8988T (cell line): ENCODE results near the gene FAM117B.

ENCODE experiments used
- DNase-seq: peaks from one replicate; pipeline ENCODE4 v3.0.0; 2011

The FAM117B gene

GRCh38 chr2:202634556-202635427, at the start of gene FAM117B:
Gene FAM117B (plus strand): TSS chr2:202634969. CDS start chr2:202635188, 219 bp downstream.
- DNase-seq: peak; percentile 86

DNA sequence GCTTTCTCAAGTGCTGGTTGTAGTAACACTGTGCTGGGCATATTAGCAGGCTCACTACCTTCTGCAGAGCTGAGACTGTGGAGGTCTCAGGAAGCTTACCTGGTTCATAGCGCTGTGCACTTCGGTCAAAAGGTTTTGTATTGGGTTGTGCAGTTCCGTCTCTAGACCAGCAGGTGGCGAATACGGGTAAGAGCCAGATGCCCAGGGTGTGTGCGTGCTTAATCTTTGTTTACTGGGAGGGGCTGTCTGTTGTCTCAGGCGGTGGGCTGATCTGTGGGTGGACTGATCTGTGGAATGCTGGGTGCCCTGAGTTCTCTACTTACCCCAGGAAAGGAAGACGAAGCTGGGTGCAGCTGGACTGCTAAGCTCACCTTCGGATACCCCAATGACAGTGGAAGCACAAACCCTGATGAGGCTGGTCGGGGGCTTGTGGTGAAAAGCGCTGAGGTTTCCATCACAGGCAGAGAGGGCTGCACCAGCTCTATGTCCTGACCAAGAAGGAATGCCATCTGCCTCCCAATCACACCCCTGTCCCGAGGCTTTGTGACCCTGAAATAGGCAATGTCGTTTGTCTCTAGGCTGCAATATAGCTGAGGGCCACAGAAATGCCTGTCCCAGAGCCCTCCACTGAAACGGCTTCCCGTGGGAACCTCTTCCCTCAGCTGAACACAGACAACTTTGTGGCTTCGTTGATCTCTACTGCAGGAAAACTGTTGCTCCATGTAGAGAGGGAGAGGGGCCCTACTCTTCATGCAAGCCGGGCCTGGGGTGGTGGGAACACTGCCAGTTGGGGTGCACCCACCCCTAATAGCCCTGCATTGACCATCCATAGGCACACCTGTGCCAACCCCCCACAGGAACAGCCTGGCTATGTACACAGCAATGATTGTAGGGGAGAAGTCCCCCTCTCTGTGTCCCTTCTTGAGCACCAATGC, 45.9 kb upstream of the FAM117B start:
- DNase-seq: peak; percentile 37

- DNase-seq: no peak
These were observed 45.2 kb upstream of the FAM117B start for GRCh38 chr2:202589582-202589949.

DNA sequence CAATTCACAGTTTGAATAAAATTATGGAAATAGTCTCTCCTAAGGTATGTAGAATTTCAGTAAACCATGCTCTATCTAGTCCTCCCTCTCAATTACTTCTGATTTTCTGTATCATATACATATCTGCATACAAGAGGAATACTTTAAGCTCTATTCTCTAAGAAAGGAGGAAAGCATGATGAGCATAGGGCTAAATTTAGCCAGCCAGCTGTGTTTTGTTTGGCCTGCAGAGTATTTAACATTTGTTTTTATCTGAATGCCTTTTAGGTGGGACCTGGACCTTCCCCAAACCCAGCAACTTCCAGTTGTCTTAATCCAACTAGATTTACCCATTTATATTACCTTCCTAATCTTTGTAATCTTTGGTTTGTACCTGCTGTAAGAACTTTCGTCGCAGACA, 42.2 kb upstream of the FAM117B start:
- DNase-seq: no peak

GRCh38 chr2:202599105-202599504, 35.7 kb upstream of the FAM117B start:
- no peak for DNase-seq

- DNase-seq: no peak
These were observed 34.9 kb upstream of the FAM117B start for GRCh38 chr2:202599911-202600310.

DNA sequence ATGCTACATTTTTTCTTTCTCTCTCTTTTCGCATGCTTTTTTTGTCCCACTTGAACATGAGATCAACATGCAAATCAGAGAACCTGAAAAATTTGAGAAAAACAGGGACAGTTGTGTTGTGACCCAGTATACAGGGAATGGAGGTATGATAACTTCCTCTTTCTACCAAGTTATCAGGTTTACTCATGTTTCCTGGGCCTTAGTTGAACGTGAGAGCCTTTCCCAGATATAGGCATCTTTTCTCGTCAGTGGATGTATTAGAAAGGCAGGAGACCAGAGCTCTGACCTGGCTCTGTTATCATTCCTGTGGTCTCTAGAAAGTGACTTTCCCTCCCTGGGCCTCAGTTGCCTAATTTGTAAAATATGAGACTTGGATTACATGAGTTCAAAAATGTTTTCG, 30.1 kb upstream of the FAM117B start:
- no peak for DNase-seq

DNA sequence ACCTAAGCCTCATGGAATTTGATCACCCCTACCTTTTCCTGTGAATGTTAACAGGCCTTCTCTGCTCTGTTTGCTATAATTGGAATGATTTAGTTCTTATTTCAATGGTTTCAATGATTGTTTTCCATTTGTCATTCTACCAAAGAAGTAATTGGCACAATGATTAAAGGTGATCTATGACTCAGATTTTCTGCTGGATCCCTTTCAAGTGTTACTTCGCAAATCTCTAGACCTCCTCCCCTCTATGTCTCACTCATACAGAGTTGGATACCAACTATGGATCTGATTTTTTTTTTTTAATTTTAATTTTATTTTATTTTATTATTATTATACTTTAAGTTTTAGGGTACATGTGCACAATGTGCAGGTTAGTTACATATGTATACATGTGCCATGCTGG, 29.6 kb upstream of the FAM117B start:
- no peak for DNase-seq

DNA sequence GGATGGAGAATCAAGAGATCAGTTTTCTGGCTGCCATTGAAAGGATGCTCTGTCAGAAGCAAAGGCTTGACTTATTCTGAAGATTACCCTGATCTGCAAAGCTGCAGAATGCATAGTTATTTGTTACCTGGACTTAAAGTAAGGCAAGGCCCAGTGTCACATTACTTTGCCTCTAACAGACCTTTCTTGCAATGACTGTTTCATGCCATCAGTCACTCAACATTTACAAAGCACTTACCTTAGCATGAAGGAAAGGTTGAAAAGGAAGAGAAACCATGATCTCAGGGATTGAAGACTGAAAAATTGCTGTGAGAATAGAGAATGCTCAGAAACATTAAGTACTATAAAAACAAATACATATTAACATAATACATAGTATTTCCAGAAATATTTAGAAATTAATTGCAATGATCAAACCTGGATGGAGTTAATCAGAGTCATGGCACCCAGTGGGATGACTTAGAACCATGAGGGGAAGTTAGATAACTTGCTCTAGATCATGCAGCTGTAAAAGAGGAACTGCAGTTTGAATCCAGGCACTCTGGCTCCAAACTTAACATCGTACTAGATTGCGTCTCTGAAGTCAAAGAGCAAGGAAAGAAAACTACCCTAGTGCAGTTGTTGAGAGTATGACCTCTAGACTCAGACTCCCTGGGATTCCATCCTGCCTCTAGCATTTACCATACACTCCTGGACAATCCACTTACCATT, 26.5 kb upstream of the FAM117B start:
- DNase-seq: no peak

- DNase-seq: no peak
These were observed 25.2 kb upstream of the FAM117B start for GRCh38 chr2:202609381-202610145.

DNA sequence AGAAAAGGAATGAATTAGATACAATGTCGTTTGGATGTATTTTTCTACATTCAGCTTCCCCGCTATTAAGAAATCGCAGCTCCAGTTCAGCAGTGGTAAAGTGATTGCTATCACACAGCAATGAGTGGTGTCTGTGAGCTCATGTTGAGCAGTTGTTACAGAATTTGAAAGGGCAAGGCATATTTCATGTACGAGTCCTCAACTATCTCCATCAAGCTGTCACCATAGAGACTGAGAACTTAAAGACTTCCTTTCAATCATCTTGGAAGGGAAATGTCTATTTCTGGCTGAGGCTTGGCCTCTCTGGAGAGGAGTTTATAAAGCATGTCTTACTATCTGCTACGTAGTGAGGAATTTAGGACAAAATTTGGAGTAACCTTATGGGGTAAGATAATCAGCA, 24.4 kb upstream of the FAM117B start:
- DNase-seq: no peak

GRCh38 chr2:202612145-202612544, 22.6 kb upstream of the FAM117B start:
- DNase-seq: no peak

DNA sequence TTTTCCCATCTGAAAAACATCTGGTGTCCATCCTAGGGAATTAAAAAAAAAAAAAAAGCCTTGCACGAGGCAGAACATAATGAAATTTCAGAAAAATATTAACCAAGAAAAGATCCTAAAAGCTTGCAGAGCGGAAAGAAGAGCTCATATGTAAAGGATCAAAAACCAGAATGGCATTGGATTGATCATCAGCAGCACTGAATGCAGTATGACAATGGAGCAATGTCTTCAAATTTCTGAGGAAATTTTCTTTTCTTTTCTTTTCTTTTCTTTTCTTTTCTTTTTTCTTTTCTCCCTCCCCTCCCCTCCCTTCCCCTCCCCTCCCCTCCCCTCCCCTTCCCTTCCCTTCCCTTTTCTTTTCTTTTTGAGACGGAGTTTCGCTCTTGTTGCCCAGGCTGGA, 21.3 kb upstream of the FAM117B start:
- no peak for DNase-seq

DNA sequence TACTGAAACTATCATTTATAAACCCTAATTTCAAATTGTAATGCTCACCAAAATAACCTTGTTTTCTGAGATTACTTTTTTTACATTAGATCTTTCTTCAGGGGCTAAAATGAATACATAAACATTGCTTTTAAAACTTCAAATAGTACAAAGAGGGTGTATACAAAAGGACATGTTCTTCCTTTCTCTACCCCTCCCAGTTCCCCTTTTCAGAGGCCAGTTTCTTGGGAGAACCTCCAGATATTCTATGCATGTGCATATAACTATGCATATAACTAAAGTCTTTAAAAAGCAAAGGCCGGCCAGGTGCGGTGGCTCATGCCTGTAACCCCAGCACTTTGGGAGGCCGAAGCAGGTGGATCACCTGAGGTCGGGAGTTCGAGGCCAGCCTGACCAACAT, 10.6 kb upstream of the FAM117B start:
- DNase-seq: no peak

DNA sequence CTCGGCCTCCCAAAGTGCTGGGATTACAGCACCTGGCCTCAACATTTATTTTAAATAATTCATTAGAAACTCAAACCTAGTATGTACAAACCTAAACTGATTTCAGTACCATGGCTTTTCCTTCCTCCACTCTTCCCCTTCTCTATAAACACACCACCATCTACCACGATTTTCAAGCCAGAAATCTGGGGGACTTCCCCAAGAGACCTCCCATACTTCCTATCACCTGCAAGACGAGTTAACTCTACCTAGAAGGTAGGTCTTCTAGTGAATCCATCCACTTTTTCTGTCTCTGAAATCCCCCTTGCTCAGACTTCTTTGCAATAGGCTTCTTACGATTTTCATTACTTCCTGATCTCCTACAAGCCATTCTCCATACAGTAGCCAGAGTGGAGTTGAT, 7.7 kb upstream of the FAM117B start:
- no peak for DNase-seq

- DNase-seq: no peak
These were observed 6.0 kb upstream of the FAM117B start for GRCh38 chr2:202628646-202629198.

GRCh38 chr2:202632682-202633290, 2.0 kb upstream of the FAM117B start:
- no peak for DNase-seq

GRCh38 chr2:202633470-202633869, 1.3 kb upstream of the FAM117B start:
- no peak for DNase-seq

DNA sequence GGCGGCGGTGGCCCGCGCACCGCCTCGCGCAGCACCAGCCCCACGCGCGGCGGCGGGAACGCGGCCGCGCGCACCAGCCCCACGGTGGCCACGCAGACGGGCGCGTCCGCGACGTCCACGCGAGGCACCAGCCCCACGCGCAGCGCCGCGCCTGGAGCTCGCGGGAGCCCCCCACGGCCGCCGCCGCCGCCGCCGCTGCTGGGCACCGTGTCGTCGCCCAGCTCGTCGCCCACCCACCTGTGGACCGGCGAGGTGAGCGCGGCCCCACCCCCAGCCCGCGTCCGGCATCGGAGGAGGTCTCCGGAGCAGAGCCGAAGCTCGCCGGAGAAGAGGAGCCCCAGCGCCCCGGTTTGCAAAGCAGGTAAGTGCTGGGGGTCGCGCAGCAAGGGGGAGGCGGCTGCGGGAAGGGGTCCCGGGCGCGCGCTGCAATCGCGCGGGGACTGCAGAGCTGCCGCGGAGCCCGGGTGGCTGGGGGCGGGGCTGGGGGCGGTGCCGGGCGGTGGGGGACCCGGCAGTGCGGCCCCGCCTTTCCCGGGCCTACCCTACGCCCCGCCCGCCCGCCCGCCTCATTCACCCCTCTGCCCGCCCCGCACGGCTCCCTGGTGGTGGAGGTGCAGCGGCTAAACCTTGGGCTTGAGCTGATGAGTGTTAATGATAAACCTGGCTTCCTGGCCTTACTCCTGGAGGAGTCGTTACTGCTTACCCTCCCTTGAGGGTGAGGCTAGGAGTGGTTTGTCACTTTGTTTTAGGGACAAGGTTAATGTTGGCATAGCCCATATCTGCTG, 851 bp downstream of the FAM117B start:
- peak; percentile 78 for DNase-seq

DNA sequence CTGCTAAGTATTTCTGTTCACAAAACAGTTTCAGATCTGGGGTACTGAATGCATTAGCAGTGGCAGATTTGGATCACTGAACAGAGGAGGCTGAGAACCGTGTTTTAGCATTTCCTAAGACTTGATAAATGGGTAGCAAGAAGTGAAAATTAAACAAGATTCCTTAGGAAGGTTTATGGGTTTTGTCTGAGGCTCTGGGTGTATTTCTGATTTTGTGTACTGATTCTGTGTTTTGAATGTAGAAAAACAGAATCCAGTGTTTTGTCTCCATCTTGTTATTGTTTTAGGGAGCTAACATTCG, 1.4 kb downstream of the FAM117B start:
- DNase-seq: no peak

GRCh38 chr2:202638721-202639120, 4.0 kb downstream of the FAM117B start:
- DNase-seq: no peak
